Stimulated activated naive CD8-positive, alpha-beta T cell treated with anti-CD3 and anti-CD28 coated beads, Interleukin-15, amount 100 ng/mL, for 72 hours (primary cell): ENCODE results near the gene ANKRD27.
A peak's percentile ranks its signal among the peaks of the same experiment; 100 is the strongest.
"Not testable (repeated sequence)": the region's sequence is repeated elsewhere in the genome, so short reads cannot be mapped to it uniquely, and the experiment has no call there.

Experiments
- ATAC-seq: fragments of 150-1000 bp; cut with Tn5 transposase; 2 replicates; pipeline ENCODE4 v1.10.0; 2021; ENCODE audit warnings: mild to moderate bottlenecking, moderate library complexity
- DNase-seq, 2 donors: peaks; one replicate each; pipeline ENCODE4 v3.0.0; 2021 to 2022
- H3K27ac Mint-ChIP-seq, 2 donors: one replicate each; pipeline ENCODE4 v1.8.0; 2022; ENCODE audit warnings: mild to moderate bottlenecking in 2 of 2, mixed read lengths in 2 of 2, moderate library complexity in 2 of 2
- H3K27me3 Mint-ChIP-seq: one replicate; pipeline ENCODE4 v1.8.0; 2022; ENCODE audit warnings: mixed read lengths
- H3K4me1 Mint-ChIP-seq: one replicate; pipeline ENCODE4 v1.8.0; 2022; ENCODE audit warnings: mild to moderate bottlenecking, mixed read lengths
- H3K4me3 Mint-ChIP-seq, 2 donors: one replicate each; pipeline ENCODE4 v1.8.0; 2022; ENCODE audit warnings: mild to moderate bottlenecking in 2 of 2, mixed read lengths in 2 of 2, moderate library complexity in 1 of 2
- H3K9me3 Mint-ChIP-seq, 2 donors: one replicate each; pipeline ENCODE4 v1.8.0; 2022; ENCODE audit warnings: mixed read lengths in 2 of 2

Gene ANKRD27

DNA sequence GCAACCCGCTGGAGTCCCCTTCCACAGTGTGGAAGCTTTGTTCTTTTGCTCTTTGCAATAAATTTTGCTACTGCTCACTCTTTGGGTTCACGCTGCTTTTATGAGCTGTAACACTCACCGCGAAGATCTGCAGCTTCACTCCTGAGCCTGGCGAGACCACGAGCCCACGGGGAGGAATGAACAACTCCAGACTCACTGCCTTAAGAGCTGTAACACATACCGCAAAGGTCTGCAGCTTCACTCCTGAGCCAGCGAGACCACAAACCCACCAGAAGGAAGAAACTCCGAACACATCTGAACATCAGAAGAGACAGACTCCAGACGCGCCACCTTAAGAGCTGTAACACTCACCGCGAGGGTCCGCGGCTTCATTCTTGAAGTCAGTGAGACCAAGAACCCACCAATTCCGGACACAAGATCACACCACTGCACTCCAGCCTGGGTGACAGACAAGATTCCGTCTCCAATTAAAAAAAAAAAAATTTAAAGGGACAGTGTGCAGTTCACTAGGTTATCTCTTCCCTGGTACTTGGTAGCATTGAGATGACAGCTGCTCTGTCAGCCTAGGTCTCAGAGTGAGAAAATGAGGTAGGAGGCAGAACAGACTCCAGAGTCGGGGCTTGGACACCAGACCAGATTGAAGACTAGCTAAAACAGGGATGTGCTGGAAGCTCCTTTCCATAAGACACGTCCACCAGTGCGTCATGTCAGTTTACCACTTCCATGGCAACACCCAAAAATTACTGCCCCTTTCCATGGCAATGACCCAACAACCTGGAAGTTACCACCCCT, 102.1 kb downstream of the ANKRD27 start:
- not testable (repeated sequence) for H3K27ac Mint-ChIP-seq, H3K9me3 Mint-ChIP-seq
- peak overlapping the region; percentile 81 to 92 for H3K4me3 Mint-ChIP-seq
- ATAC-seq (peak; percentile 50), DNase-seq (peak in 1 of 2 donors; percentile 29)
- H3K4me1 Mint-ChIP-seq = peaks cover 23% of the 10 kb centered on the region
- peaks cover 39% of the 10 kb centered on the region for H3K27me3 Mint-ChIP-seq

DNA sequence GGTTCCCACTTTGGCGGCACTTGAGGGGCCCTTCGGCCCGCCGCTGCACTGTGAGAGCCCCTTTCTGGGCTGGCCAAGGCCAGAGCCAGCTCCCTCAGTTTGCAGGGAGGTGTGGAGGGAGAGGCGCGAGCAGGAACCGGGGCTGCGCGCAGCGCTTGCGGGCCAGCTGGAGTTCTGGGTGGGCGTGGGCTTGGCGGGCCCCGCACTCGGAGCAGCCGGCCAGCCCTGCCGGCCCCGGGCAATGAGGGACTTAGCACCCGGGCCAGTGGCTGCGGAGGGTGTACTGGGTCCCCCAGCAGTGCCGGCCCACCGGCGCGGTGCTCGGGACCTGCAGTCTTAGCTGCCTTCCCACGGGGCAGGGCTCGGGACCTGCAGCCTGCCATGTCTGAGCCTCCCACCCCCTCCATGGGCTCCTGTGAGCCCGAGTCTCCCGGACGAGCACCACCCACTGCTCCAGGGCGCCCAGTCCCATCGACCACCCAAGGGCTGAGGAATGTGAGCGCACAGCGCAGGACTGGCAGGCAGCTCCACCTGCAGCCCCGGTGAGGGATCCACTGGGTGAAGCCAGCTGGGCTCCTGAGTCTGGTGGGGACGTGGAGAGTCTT, 103.4 kb downstream of the ANKRD27 start:
- peaks cover 32% of the 10 kb centered on the region for H3K27me3 Mint-ChIP-seq
- H3K4me1 Mint-ChIP-seq = peaks cover 23% of the 10 kb centered on the region

DNA sequence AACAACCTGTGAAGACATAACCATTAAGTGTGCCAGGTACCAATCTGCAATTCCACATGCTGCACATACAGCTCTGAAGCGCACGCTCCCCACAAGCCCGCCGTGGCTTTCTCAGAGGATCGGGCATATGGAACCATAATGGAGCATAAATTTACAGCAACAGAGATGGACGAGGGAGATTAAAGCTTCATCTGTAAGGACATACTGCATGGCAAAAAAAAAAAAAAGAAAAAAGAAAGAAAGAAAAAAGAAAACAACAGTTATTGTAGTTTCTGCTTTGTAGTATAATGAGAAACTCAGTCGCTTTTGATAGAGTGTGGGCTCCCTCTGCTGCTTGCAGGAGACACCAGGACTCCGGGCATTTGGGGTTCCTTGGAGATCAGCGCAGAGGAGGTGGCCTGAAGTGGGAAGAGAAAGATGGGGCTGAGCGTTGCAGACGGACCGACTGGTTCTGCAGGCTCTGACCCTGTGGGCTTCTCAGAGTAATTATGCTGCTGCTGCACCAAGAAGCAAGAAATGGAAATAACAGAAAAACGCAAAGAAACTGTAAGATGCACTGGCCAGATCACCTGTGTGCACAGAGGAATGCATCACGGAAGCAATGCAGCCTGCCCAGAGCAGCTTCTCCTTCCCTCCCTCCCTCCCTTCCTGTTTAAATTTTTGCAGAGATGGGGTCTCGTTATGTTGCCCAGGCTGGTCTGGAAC, 104.7 kb downstream of the ANKRD27 start:
- ATAC-seq = peak; percentile 82
- peak; percentile 31 to 38 for DNase-seq
- peaks cover 23% of the 10 kb centered on the region for H3K4me1 Mint-ChIP-seq
- H3K4me3 Mint-ChIP-seq = peak overlapping the region in 1 of 2 donors; percentile 39
- H3K27me3 Mint-ChIP-seq = peaks cover 26% of the 10 kb centered on the region
- H3K9me3 Mint-ChIP-seq = no peaks in the 10 kb centered on the region
- no peak overlapping the region for H3K27ac Mint-ChIP-seq

More for the DNA sequence above, 103.4 kb downstream of the ANKRD27 start:
- not testable (repeated sequence) for ATAC-seq, H3K27ac Mint-ChIP-seq, H3K9me3 Mint-ChIP-seq, H3K4me3 Mint-ChIP-seq, DNase-seq

DNA sequence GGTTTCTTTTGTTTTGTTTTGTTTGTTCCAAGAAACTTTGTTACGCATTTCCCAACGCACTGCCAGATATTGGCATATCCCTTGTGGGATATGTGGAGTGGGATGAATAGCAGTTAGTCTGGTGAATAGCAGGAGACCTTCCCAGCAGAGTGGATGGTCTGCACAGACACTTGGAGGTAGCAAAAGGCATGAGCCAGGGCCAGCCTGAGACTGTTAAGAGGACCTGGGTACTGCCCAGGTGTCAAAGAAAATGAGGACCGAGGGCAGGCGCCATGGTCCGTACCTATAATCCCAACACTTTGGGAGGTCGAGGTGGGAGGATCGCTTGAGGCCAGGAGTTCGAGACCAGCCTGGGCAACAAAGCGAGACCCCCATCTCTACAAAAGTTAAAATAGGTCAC, 107.5 kb downstream of the ANKRD27 start:
- Mint-ChIP-seq H3K4me1 (peaks cover 11% of the 10 kb centered on the region), H3K27me3 (peaks cover 12% of the 10 kb centered on the region), H3K4me3 (no peak overlapping the region), H3K27ac (no peak overlapping the region), H3K9me3 (no peaks in the 10 kb centered on the region)
- DNase-seq = no peak
- no peak for ATAC-seq

DNA sequence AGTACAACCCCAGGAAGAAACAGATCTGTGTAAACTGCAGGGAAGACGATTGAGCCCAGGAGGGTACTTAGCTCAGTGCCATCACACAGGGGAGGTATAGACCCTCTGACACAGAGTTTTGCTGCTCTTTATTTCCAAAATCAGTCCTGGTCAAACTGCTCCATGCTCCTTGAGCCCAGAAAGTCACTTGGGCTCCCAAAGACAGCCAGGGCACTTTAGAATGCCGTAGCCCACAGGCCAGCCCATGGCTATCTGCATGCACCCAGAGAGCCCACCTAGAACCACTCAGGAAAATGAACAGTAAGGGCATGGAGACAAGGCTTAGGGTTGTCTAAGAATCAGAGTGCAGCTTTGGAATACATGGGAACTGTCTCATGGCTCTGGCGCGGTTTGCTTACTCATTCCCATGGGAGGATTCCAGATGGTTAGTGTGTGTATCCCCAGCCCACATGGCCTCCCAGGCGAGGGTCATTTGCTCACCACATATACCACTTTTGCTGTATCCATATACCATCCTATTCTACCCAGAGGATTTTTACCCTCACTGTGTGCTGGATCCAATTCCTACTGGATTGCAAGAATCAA, 108.6 kb downstream of the ANKRD27 start:
- H3K9me3 Mint-ChIP-seq = no peaks in the 10 kb centered on the region
- ATAC-seq (no peak), DNase-seq (no peak)
- peak overlapping the region in 1 of 2 donors; percentile 48 for H3K27ac Mint-ChIP-seq
- no peak overlapping the region for H3K4me3 Mint-ChIP-seq
- peaks cover 11% of the 10 kb centered on the region for H3K27me3 Mint-ChIP-seq
- H3K4me1 Mint-ChIP-seq = peaks cover 9% of the 10 kb centered on the region

DNA sequence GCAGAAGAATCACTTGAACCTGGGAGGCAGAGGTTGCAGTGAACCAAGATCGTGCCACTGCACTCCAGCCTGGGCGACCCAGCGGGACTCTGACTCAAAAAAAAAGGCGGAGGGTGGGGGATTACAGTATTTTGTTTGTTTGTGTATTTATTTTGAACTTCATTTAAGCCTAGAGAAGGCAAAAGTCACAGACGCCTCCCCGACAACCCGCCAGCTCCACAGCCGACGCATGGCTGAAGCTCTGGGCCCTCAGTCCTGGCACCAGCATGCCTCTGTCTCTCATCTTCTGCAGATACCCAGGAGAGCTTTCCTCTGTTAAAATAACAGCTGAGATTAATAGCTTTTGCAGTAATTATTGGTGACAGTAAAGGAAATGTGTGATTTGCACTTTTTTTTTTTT, 111.2 kb downstream of the ANKRD27 start:
- H3K4me3 Mint-ChIP-seq = no peak overlapping the region
- H3K27me3 Mint-ChIP-seq = peaks cover 11% of the 10 kb centered on the region
- H3K4me1 Mint-ChIP-seq = no peaks in the 10 kb centered on the region
- no peak for DNase-seq
- H3K27ac Mint-ChIP-seq = no peak overlapping the region
- ATAC-seq = no peak
- H3K9me3 Mint-ChIP-seq = no peaks in the 10 kb centered on the region

DNA sequence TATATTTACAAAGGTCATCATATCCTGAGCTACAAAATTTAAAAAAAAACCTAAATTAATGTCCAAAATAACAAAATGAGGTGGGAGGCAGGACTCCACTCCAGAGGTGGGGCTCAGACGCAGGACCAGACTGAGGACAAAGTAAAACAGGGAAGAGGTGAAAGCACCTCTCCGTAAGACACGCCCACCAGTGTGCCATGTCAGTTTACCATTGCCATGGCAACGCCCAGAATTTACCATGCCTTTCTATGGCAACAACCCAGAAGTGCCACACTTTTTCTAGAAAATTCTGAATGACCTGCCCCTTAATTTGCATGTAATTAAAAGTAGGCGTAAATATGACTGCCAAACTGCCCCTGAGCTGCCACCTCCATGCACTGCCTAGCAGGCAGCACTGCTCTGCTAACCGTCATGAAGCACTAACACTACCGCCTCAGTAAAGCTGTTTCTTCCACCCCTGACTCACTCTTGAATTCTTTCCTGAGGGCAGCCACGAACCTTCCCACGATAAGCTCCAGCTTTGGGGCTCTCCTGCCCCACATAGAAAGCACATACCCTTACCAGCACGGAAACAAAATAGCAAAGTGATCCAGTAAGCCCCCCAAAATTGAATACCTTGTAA, 116.3 kb downstream of the ANKRD27 start:
- peaks cover 14% of the 10 kb centered on the region for H3K27me3 Mint-ChIP-seq
- H3K4me3 Mint-ChIP-seq = no peak overlapping the region
- no peak for DNase-seq
- no peaks in the 10 kb centered on the region for H3K9me3 Mint-ChIP-seq
- H3K27ac Mint-ChIP-seq = peak overlapping the region in 1 of 2 donors; percentile 29
- H3K4me1 Mint-ChIP-seq = no peaks in the 10 kb centered on the region
- no peak for ATAC-seq

DNA sequence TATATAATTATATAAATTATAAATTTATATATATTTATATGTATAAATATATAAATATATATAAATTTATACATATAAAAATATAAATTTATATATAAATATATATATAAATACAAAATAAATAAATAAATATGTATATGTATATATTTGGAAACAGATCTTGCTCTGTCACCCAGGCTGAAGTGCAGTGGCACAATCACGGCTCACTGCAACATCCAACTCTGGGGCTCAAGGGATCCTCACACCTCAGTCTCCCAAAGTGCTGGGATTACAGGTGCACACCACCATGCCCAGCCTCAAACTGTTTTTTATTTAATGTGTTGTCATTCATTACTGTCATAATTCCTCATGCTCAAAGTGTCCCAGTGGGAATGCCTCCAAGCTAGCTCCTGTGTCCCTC, 119.2 kb downstream of the ANKRD27 start:
- no peaks in the 10 kb centered on the region for H3K9me3 Mint-ChIP-seq
- no peak overlapping the region for H3K4me3 Mint-ChIP-seq
- H3K27me3 Mint-ChIP-seq = peaks cover 14% of the 10 kb centered on the region
- H3K4me1 Mint-ChIP-seq = no peaks in the 10 kb centered on the region
- DNase-seq = no peak
- ATAC-seq = no peak
- H3K27ac Mint-ChIP-seq = no peak overlapping the region

DNA sequence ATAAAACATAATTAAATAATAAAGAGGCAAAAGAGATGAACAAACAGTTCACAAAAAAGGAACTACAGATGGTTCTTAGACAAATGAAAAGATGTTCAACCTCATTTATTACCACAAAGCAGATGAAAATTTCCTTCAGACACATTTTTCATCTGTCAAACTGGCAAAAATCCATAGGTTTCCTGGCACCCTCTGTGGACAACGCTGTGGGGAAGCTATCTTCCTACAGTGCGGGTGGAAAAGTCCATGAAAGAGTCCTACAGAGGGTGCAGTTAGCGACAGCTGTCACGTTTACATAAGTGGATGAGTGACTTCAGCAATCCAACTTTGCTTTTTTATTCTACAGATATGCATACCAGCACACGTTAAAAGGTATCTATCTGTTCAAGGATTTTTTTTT, 124.3 kb downstream of the ANKRD27 start:
- H3K27ac Mint-ChIP-seq = no peak overlapping the region
- no peak overlapping the region for H3K4me3 Mint-ChIP-seq
- H3K27me3 Mint-ChIP-seq = no peaks in the 10 kb centered on the region
- no peaks in the 10 kb centered on the region for H3K4me1 Mint-ChIP-seq
- no peak for DNase-seq
- ATAC-seq = no peak
- H3K9me3 Mint-ChIP-seq = no peaks in the 10 kb centered on the region
